DMS53 treated with DMSO at 0.1 percent for 48 hours (cell line): Measurements from ENCODE around the gene KCNIP4.
A peak's percentile ranks its signal among the peaks of the same experiment; 100 is the strongest.

Experiments
- DNase-seq: peaks from one replicate; lab custom pipeline; 2025; ENCODE audit not compliant: unreplicated experiment; lab: John Stamatoyannopoulos, UW

The KCNIP4 gene

GRCh38 chr4:21768349-21769310, 179.9 kb downstream of the KCNIP4 start:
- DNase-seq: peak; percentile 77

- DNase-seq: peak; percentile 88
These were observed 182.7 kb downstream of the KCNIP4 start for GRCh38 chr4:21765810-21766407.

- no peak for DNase-seq
These were observed 184.7 kb downstream of the KCNIP4 start for GRCh38 chr4:21763855-21764254.

- DNase-seq: no peak
These were observed 191.3 kb downstream of the KCNIP4 start for GRCh38 chr4:21757248-21757647.

GRCh38 chr4:21753084-21753760, 195.3 kb downstream of the KCNIP4 start:
- no peak for DNase-seq

- no peak for DNase-seq
These were observed 196.0 kb downstream of the KCNIP4 start for GRCh38 chr4:21752616-21753015.

- no peak for DNase-seq
These were observed 198.6 kb downstream of the KCNIP4 start for GRCh38 chr4:21749924-21750323.

- DNase-seq: no peak
These were observed 199.2 kb downstream of the KCNIP4 start for GRCh38 chr4:21749412-21749811.

GRCh38 chr4:21744046-21744445, 204.5 kb downstream of the KCNIP4 start:
- DNase-seq: no peak

- DNase-seq: no peak
These were observed 206.2 kb downstream of the KCNIP4 start for GRCh38 chr4:21742326-21742725.

- DNase-seq: no peak
These were observed 209.8 kb downstream of the KCNIP4 start for GRCh38 chr4:21738821-21739220.

GRCh38 chr4:21735866-21736265, 212.7 kb downstream of the KCNIP4 start:
- no peak for DNase-seq

- DNase-seq: no peak
These were observed 214.5 kb downstream of the KCNIP4 start for GRCh38 chr4:21733894-21734630.

- DNase-seq: no peak
These were observed 220.3 kb downstream of the KCNIP4 start for GRCh38 chr4:21728304-21728703.

- DNase-seq: no peak
These were observed 222.2 kb downstream of the KCNIP4 start for GRCh38 chr4:21726255-21726815.

- no peak for DNase-seq
These were observed 226.3 kb downstream of the KCNIP4 start for GRCh38 chr4:21722157-21722839.

- DNase-seq: no peak
These were observed 232.0 kb downstream of the KCNIP4 start for GRCh38 chr4:21716531-21716930.

- DNase-seq: no peak
These were observed 238.3 kb downstream of the KCNIP4 start for GRCh38 chr4:21710179-21710835.

GRCh38 chr4:21709761-21710160, 238.8 kb downstream of the KCNIP4 start:
- DNase-seq: no peak

GRCh38 chr4:21709031-21709430, 239.5 kb downstream of the KCNIP4 start:
- no peak for DNase-seq
